ENCODE measurements around the gene TMPRSS7. TPM values are rescaled to one million over a fixed set of nuclear protein-coding genes. Genes with fewer than 3 reads are reported as not detected.
"Not testable (repeated sequence)": the region's sequence is repeated elsewhere in the genome, so short reads cannot be mapped to it uniquely, and the experiment has no call there.

TMPRSS7 gene
- polyA plus RNA-seq, 3 donors = 0.04 TPM; not detected in 2

DNA sequence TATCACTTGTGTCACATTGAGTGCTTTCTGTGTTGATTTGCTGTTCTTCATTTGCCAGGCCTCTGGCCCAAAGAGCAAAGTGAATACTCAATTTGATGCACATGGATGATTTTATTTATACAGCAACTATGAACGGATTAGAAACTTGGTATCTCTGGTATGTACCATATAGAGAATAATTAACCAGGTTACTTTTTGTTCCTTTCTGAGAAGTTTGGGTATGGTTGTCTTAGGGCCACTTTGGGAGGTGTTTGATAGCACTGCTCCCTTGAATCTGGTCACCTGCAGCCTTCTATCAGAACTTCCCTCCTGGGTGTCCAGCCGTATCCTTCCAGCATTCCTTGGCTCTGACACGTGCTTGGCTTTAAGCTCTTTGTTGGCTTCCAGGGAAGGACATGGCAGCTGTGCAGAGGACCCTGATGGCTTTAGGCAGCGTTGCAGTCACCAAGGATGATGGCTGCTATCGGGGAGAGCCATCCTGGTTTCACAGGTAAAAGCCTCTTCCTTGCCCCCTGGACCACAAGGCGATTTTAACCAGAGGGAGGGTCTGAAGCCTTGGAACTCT lies 23.1 kb upstream of the TMPRSS7 start:
- WGBS, 3 donors = 79 to 86% (median 83%) methylated on average over 6 of the region's 6 CpGs
- H3K27ac ChIP-seq (ENCODE audit: low read depth, low read length) = no peak overlapping the region

DNA sequence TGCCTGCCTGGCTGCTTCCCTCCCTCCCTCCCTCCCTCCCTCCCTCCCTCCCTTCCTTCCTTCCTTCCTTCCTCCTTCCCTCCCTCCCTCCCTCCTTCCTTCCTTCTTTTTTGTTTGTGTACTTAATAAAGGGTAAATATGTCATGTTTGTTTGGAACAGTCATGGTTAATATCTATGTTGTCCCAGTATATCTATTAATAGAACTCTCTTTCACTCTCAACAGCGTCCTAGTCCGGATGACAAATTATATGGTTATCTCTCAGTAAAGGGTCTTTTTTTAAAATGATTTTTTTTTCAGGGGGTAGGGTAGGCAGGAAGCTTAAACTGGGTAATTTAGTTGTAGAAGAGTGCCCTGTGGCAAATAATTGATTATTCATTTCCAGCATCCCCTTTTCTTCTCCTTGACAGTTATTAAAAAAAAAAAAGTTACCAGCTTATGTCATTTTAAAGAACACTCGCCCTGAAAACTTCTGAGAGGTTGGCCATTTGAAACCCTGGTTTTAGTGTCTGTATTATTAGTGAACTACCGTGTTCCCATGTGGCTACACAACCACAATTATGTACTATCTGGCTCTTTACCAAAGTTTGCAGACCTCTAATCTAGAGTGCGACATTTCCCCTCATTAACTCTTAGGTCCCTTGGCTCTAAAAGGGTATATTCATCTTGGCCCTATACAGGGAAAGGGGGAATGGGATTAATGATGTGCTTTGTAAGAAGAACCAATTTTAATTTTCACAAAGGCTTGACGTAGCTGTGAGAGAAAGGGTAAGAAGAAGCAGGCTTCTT lies 22.1 kb upstream of the TMPRSS7 start:
- no peak overlapping the region for H3K27ac ChIP-seq (ENCODE audit: low read depth, low read length)
- WGBS, 3 donors = 44 to 55% (median 54%) methylated on average over 6 of the region's 6 CpGs

DNA sequence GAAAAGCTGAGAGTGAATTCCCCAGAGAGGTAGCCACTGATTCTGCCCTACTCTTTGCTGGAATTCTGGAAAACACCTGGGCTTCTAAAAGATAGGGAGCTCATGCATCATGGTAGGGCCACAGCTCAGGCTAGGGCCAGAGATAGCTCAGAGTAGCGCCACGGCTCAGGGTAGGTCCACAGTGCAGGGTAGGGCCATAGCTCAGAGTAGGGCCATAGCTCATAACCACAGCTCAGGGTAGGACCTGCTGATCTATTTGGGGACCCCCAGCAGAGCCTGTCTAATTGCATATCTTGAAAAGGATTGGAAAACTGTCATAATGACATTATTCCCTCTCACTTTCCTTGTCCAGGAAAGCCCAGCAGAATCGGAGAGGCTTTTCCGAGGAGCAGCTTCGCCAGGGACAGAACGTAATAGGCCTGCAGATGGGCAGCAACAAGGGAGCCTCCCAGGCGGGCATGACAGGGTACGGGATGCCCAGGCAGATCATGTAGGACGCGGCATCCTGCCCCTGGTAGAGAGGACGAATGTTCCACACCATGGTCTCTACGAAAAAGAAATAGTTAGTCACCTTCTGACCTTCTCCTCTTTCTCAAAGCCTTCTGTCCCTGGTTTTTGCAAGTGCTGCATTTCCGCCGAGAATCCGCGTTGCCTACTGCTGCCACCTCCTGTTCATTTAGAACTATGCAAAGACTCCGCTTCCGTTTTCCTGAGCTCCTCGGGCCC lies 21.3 kb upstream of the TMPRSS7 start:
- H3K27ac ChIP-seq (ENCODE audit: low read depth, low read length) = no peak overlapping the region
- WGBS, 3 donors = 34 to 44% (median 40%) methylated on average over 19 of the region's 19 CpGs

DNA sequence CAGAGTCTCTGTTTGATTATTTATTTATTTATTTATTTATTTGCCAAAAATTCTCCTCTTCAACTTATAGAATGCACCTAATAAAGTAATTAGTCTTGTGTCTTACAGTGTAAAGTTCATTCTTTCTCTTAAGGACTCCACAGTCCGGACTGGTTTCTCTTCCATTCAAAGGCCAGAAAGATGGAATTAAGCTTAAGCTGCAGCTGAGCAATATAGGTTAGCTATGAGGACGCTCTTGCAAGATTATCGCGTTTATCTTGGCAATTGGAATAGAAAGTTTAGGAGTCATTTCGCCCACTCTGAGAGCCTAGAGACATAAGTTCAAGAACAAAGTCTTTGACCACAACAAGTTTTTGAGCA lies 20.8 kb upstream of the TMPRSS7 start:
- 57 to 64% (median 57%) methylated on average over 5 of the region's 5 CpGs for WGBS, 3 donors
- no peak overlapping the region for H3K27ac ChIP-seq (ENCODE audit: low read depth, low read length)

DNA sequence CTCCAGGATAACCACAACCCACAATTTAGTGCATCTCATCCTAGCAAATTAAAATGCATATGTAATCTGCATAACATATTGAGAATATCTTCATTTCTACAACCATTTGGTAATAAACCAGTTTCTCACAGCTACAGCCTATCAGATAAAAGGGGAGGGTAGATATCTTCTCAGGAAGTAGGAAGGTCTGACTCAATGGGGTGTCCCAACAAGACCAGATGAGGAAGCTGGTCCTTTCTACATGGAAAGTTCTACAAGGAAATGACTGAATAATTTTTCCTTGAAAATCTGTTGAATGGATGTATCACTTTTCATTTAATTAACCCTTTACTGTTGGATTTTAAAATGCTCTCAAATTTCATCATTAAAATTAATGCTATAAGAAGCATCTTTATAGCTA lies 17.4 kb upstream of the TMPRSS7 start:
- H3K27ac ChIP-seq (ENCODE audit: low read depth, low read length) = no peak overlapping the region

DNA sequence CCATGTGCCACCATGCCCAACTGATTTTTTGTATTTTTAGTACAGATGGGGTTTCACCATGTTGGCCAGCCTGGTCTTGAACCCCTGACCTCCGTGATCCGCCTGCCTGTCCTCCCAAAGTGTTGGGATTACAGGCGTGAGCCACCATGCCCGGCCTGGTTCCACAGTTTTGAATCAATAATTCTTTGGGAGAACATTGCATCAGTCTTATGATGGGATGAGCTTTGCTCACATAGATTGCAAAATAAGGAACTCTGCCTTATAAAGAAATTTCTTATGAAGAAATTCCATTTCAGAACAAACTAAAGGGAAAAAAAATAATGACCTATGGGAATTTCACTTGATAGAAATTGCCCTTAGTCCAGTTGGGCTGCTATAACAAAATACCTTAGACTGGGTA lies 15.8 kb upstream of the TMPRSS7 start:
- 87 to 97% (median 96%) methylated on average over 4 of the region's 4 CpGs for WGBS, 3 donors
- no peak overlapping the region for H3K27ac ChIP-seq (ENCODE audit: low read depth, low read length)

DNA sequence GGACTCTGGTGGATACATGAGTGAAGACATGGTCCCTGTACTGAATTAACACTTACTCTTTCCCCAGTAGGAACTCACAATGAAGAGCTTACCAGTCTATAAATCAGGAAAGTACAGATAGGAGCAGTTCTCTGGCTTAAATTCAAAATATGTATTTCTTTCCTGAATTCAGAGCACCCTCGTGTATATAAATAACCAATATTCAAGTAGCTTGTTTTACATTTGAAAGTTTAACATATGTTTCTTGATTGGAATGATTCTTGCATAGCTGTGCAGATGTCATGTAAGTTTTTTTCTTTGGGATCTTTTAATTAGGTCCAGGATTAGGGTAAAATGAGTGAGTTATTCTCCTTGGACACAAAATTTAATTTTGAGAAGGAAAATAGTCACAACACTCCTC lies 14.8 kb upstream of the TMPRSS7 start:
- WGBS, 3 donors = 72 to 80% (median 77%) methylated on average over 1 of the region's 1 CpG
- no peak overlapping the region for H3K27ac ChIP-seq (ENCODE audit: low read depth, low read length)

DNA sequence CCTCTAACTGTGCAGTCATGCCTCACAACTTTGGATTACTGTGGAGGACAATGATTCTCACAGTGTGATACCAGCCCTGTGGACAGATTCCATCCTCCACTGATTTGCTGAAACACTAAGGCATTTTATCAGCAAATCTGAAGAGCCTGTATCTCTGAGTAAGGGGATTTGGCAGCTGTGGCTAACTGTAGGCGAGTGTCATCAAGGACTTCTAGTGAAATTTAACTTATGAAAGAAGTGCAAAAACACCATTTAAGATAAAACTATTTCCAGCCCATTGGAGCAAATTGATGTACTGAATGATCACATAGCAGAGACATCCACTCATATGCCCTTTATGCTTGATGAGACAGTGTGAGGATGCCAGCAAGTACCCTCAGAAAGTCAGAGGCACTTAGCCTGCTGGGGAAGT lies 13.9 kb upstream of the TMPRSS7 start:
- no peak overlapping the region for H3K27ac ChIP-seq (ENCODE audit: low read depth, low read length)
- WGBS, 3 donors = 78 to 89% (median 79%) methylated on average over 1 of the region's 1 CpG

DNA sequence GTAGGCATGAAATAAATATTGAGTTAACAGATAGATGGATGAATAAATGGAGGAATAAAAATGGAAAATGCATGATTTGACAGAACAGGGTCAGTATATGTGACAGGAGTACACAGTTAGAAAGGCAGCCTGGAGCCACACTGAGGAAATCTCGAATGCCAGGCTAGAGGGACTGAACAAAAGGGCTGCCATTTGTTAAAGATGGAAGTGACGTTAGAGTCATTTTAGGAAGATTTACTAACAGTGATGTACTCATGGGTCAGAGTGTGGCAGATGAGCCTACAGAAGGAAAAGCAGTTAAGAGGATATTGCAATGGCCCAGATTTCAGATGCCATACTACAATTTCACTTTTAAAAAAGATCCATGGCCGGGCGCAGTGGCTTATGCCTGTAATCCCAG lies 7.4 kb upstream of the TMPRSS7 start:
- H3K27ac ChIP-seq (ENCODE audit: low read depth, low read length) = no peak overlapping the region
- WGBS, 3 donors = 91 to 93% (median 91%) methylated on average over 4 of the region's 4 CpGs

DNA sequence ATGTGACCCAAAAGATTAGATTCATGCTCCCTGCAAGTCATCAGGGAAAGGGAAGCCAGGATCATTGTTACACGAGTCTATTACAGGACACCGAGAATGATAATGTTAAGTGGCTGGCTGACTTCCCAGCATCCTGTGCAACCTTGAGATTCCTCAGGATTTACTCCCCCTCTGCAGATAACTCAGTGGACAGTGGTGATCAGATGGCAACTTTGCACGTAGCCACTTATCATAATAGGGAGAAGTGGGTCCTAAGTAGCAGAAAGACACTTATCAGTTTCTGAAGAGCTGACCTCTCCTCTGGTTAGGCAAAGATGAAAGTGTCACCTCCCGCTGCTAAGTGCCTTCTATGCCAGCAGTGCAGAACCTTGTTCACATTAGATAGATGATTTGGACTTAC lies 6.7 kb upstream of the TMPRSS7 start:
- H3K27ac ChIP-seq (ENCODE audit: low read depth, low read length) = no peak overlapping the region
- WGBS, 3 donors = 58 to 66% (median 66%) methylated on average over 4 of the region's 4 CpGs

DNA sequence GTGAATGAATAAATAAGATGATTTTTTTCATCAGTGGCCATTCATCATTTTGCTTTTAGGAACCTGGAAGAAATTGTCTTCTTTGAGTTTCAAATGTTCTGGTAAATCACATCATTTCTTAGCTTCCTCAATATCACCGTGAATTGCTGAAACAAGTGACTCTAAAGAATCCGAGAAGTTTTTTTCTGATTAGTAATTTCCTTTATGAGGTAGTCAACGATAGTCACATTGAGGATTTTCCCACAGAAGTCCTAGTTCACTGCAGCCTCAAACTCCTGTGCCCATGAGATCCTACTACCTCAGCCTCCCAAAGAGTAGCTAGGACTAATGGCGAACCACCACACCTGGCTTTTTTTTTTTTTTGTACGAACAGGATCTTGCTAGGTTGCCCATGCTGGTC lies 3.6 kb upstream of the TMPRSS7 start:
- 86 to 96% (median 86%) methylated on average over 5 of the region's 5 CpGs for WGBS, 3 donors
- H3K27ac ChIP-seq (ENCODE audit: low read depth, low read length) = no peak overlapping the region

DNA sequence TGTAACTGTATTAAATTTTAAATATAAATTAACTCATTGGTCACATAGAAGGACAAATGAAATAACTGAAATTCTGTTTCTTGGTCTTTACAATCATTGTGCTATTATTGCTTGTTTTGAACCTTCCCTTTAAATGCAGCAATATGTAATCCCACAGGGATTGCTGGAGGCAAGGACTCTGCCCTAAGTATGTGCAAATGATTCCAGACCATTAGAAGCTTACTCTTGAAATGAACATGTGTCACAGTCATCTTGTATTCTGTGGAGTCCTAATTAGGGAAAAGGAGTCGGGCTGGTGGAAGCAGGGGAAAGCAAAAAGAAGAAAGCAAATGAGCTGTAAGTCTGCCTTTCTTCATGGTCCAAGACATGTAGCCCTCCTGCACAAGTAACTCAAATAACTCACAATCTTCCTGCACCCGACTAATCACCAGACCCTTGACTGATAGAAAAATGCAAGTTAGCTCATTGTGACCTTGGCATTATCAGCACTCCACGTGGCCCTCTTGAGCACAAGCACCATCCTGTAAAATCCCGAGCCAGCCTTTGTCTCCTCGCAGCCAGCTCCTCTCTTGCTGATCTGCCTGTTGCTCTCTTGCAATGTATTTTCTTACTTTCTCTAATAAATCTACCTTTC lies 2.3 kb upstream of the TMPRSS7 start:
- no peak overlapping the region for H3K27ac ChIP-seq (ENCODE audit: low read depth, low read length)
- 38 to 71% (median 70%) methylated on average over 5 of the region's 5 CpGs for WGBS, 3 donors

DNA sequence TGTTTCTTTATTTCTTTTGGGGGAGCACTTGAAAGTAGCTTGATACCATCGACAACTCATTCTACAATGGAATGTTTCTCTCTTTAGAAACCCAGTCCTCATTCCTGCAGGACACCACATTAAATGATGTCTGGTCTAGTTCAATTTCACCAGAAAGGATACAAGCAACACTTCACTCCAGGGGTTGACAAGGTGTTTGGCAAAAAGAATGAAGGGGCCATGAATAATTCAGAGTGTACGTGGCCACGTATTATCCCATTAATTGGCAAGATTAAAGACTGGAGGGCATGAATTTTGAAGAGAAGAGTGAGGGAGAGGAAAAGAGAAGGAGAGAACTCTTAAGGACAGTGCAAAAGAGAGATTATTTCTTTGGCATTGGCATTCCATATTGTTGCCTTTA lies 705 bp downstream of the TMPRSS7 start:
- 76 to 79% (median 78%) methylated on average over 3 of the region's 3 CpGs for WGBS, 3 donors
- H3K27ac ChIP-seq (ENCODE audit: low read depth, low read length) = no peak overlapping the region

DNA sequence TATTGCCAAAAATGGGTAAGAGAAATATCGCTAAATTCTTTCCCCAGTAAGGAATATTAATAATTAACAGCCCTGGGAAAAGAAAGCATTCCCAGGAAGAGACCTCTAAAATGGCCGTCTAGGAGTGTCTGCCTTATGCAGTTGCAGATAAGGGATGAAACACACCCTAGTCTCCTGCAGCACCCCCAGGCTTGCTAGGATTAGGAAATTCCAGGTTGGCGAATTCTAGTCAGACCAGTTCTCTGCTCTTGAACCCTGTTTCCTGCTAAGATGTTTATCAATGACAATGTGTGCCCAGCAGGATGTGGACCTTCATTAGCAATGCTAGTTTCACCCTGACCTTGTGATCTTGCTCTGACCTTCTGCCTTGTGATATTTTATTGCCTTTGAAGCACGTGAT lies 2.7 kb downstream of the TMPRSS7 start:
- 63 to 79% (median 67%) methylated on average over 4 of the region's 4 CpGs for WGBS, 3 donors
- not testable (repeated sequence) for H3K27ac ChIP-seq (ENCODE audit: low read depth, low read length)

DNA sequence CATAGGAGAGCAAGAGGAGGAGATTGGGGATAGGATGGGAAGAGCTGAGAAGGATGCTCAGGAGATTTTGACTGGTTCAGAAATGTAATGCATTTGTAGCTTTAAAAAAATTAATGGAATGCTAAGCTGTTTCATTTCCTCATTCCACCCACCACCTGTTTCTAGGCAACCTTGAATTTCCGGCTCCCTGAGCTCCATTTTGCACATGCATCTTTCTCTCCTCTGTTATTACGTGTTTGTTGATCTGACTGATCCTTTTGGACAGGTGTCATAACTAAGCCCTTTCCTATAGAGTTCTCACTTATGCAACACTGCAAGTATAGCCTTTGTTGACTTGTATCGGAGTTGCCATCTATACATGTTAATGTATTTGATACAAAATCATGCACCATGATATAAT lies 4.3 kb downstream of the TMPRSS7 start:
- H3K27ac ChIP-seq (ENCODE audit: low read depth, low read length) = no peak overlapping the region
- 65 to 77% (median 66%) methylated on average over 3 of the region's 3 CpGs for WGBS, 3 donors

DNA sequence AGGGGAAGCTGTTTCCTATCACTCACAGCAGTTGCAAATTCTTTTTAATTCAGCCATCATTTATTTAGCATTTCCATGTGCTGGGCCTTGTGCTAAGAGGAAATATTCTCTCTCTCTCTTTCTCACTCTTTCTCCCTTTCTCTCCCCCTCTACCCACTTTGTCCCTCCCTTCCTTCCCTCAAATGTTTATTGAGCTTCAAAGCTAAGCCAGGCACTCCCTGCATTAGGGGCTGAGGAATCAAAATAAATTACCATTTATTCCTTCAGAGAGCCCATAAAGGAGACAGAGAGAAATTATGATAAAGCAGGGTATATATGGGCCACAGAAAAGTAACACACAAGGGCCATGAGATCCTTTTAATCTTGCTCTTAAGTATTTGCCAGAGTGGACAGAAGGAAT lies 6.8 kb downstream of the TMPRSS7 start:
- H3K27ac ChIP-seq (ENCODE audit: low read depth, low read length) = no peak overlapping the region

DNA sequence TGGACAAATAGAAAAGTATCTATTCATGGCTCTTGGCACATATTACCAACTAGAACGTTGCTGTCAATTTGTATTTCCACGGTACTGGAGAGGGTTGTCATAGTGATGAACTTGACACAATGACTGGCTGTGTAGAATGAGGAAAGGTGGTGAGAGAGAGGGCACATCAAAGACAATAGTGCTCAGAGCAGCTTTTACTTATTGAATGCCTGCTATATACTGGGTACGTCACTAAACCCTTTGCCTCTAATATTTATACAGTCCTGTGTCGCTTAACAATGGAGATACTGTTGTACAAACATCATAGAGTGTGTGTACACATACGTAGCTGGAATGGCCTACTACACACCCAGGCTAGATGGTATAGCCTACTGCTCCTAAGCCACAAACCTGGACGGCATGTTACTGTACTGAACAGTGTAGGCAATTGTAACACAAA lies 8.3 kb downstream of the TMPRSS7 start:
- no peak overlapping the region for H3K27ac ChIP-seq (ENCODE audit: low read depth, low read length)
- 58 to 85% (median 69%) methylated on average over 6 of the region's 6 CpGs for WGBS, 3 donors

DNA sequence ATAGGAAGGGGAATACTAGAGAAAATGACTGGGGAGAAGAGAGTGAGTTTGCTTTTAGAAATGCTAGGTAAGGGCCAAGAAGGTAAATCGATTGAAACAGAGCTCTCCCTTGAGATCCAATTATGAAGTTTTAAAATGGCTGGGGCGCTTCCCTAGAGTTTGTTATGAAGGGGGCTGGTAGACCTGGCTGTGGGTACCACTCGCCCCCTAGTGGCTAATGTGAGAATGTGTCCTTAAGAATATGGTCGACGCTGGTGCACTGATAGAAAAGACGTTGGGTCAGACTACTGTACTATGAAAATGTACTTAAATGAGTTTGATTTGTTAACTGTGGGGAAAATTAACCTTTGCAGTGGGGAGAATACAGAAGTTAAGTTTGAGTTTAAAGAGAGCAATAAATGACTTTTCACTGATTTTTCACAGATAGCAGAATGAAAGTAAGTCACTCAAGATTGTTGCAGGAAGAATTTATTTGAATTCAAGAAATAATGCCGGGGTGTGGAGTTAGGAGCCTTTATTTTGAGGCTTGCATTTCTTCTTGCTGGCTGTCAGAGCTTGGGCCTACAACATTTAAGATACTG lies 9.2 kb downstream of the TMPRSS7 start:
- 10 to 12% (median 10%) methylated on average over 7 of the region's 7 CpGs for WGBS, 3 donors
- no peak overlapping the region for H3K27ac ChIP-seq (ENCODE audit: low read depth, low read length)

DNA sequence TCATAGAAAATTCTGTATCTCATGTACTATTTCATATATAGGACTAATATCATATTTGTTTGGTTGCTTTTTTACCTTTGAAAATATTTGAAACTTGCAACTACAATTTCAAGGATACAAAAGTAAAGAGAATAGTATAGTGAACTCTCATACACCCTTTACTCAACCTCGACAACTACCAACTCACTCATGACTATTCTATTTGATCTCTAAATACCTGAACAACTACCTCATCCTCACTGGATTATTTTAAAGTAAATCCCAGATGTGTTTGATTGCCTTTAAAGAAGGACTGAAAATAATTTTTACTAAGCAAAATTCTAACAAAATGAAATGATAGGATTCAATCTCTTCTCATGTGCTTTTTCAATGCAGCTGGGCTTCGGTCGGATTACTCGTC lies 12.1 kb downstream of the TMPRSS7 start:
- WGBS, 3 donors = 70 to 78% (median 71%) methylated on average over 4 of the region's 4 CpGs
- H3K27ac ChIP-seq (ENCODE audit: low read depth, low read length) = no peak overlapping the region

All from adipose tissue (tissue), 3 donors.